Measurements from ENCODE around the gene STAM2.
"Not testable (repeated sequence)": the region's sequence is repeated elsewhere in the genome, so short reads cannot be mapped to it uniquely, and the experiment has no call there.

The STAM2 gene

DNA sequence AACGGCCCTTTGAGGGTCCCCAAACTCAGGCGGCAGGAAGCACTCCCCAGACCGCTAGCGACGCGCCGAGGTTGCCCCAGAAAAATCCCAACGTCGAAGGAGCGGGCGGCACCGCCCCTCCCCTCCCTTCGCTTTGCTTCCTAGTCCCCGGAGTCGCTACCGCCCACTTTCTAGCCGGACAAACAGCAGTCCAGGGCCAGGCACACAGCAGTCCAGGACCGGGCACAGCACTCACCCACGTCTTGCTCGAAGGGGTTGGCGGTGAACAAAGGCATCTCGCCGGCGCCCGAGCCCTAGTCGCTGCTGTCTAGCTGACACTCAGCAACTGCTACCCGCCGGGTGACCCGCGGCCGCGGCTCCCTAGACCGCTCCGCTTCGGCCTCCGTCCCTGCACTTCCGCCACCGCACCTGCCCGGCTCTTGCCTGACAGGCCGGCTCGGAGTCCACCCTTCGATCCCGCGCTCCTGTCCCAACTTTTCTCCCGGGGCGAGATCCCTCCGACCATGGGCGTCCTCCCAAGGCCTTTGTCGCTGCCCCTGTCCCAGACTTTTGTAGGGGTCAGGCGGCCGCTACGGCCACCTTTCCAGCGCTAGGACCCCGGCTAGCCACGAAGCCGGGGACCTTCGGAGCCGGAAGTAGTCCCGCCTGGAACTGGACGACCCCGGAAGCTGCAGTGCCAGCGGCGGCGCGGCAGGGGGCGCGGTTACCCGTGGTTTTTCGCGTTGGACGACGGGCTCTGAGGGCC lies at the start of gene STAM2:
Gene STAM2 (minus strand): TSS at position 396 of the 745 bp plus-strand sequence. CDS start 121 bp downstream, at position 275.
- DNase-seq (ENCODE audit: extremely low read depth in 1 of 2, low read depth in 1 of 2) = peak; percentile 77 to 90

DNA sequence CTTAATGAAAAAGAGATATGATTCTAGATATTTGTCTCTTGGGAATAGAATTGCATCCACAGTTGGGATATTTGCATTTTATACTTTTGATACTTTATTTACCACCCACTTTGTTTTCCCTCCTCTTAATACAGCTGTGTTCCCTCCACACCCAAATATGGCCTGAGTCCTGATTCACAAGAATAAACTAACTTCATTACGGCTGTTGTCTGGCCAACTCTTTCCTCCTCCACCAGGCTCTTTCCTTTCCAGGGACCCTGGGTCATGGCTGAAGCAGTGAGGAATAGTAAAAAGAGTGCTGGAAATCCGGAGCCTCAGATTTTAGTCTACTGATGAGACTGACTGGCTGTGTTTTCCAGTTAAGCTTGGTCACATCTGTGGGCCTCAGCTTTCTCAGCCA lies 48.4 kb upstream of the STAM2 start:
- no peak for DNase-seq (ENCODE audit: extremely low read depth in 1 of 2, low read depth in 1 of 2)

DNA sequence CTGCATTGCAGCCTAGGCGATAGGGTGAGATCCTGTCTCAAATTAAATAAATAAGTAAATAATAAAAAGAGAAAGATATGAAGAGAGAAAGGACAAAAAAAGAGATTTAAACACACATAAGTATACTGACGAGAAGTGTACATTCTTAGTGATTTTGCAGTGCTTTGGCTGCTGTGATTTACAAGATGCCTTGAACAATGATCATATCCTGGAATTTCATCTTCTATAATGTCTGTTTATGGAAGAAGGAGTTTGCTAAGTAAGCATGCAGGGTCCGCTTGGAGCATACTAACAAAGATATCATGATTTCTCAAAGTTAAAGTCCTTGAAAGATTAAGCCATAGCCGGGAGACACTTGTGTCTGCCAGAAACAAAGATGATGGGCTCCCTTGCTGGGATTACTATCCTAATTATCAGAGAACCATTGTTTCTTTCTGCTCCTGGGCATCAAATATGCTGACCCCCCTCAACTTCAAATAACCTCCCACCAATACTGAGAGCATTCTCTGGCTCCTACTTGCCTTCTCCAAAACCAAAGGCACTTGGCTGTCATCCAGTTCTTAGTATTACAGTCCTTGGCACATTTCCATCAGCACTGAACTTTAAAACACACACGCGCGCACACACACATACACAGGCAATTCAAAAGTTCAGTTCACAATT lies 47.5 kb upstream of the STAM2 start:
- no peak for DNase-seq (ENCODE audit: extremely low read depth in 1 of 2, low read depth in 1 of 2)

DNA sequence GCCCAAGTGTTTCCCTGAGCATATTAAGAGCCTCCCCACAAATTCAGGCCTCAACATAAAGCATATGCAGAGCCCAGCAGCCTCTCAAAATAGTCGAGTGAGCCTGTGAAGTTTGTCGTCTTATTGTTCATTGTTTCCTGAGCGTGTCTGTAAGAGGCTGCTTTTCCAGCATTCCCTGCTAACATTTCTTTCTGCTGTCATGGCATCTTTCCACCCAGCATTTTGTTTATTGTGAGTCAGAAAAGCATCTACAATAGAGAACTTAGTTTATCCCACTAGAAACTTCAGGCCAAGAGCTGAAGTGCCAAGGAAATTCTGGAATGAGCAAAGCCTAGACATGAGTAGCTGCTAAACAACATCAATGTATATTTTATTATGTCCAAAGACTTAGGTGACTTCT lies 46.3 kb upstream of the STAM2 start:
- DNase-seq (ENCODE audit: extremely low read depth in 1 of 2, low read depth in 1 of 2) = no peak

DNA sequence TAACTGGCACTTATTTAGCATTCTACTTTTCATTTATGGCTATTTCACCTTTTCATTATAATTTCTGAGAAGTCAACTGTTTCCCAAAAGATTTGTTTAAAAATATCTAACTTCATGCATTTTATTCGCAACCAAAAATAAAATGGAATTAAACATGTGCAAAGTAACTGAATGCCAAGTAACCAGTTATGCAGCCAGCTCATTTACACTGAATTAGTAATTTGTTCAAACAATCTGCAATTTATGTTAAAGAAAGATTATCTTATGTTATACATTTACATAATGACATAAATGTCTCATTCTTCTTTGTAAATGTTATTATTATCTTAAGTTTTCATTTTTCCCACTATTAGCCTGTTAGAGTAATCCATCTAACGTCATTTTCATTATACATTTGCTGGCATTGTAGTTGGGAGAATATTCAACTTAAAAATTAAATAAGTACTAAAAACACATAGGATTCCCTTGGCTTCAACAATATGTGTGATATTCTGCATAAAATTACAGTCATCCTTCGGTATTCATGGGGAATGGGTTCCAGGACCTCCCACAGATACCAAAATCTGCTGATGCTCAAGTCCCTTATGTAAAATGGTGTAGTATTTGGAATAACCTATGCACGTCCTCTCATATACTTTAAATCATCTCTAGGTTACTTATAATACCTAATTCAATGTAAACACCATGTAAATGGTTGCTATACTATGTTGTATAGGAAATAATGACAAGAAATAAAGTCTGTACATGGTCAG lies 43.7 kb upstream of the STAM2 start:
- DNase-seq (ENCODE audit: extremely low read depth in 1 of 2, low read depth in 1 of 2) = no peak

DNA sequence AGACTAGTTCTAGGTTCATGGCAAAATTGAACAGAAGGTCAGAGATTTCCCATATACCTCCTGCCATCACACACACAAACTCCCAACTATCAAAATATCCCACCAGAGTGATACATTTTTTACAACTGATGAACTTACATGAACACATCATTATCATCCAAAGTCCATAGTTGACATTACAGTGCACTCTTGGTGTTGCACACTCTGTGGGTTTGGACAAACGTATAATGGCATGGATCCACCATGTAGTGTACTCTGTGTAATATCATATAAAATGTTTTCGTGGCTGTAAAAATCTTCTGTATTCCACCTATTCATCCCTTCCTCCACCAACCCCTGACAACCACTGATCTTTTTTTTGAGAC lies 25.9 kb upstream of the STAM2 start:
- DNase-seq (ENCODE audit: extremely low read depth in 1 of 2, low read depth in 1 of 2) = no peak

DNA sequence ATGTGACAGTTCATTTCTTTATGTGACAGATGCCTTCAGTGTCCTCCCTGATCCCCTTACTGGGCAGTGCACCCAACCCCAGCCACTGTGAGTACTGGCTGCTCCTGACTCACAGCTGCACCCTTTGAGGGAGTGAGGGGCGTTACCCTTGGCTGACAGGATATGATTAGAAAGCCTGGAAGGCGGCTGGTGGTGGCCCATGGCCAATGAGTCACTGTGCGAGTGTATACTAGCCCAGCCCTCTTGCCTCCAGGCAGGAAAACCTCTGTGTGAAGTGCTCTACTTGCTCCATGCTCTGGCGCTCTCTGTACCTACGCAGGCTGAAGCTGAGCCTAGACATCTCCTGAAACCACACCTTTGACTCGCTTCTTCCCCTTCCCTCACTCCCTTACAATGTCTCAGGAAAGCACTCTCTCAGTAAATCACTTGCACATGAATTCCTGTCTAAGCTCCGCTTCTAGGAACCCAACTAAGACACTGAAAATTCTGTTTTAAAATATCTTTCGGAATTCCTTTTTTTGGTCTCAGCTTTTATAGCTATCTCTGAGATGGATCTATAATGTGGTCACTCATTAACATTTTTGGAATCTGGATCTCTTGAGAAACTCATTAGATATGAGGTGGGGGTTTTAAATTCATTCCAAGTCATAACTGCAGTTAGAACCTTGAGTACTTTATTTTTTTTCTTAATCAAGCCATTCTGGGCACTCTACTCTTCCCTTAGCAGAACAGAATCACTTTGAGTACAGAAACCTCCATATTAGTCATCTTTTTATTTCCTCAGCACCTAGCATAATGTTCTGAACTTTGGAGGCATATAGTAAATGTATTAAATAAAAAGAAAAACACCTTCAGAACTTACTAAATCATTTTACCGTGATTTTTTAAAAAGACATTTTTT lies 25.3 kb upstream of the STAM2 start:
- no peak for DNase-seq (ENCODE audit: extremely low read depth in 1 of 2, low read depth in 1 of 2)

DNA sequence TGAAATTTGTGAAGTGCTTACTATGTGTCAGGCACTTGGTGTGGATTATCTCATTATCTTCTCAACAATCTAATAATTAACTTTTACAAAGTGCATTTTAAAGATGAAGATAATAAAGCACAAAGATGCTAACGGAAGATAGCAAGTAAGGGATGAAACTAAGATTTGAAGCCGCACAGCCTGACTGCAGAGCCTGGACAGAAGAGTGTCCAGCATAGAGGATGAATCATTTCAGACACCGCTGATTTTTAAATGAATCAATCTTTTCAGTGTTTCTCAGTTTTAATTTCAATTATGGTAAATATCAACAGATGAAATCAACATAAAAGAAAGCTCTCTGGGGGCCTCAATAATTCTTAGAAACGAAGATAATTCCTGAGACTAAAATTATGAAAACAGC lies 24.5 kb upstream of the STAM2 start:
- no peak for DNase-seq (ENCODE audit: extremely low read depth in 1 of 2, low read depth in 1 of 2)

DNA sequence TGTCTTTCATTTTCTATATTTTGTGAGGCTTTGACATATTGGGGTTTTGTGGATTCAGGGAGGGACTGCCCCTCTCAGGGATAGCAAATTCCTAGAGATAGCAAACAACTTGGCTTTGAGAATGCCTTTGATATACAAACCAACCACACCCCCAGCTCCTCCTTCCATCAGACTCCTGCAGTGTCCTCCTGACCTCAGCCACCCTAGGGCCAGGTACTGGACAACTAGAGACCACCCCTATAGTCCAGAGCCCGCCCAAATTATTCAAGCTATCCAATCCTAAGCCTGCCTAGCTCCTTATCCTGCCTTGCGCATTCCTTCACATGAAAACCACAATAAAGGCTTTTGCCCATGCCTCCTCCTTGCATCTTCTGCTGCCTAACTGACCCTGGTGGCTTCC lies 22.9 kb upstream of the STAM2 start:
- no peak for DNase-seq (ENCODE audit: extremely low read depth in 1 of 2, low read depth in 1 of 2)

DNA sequence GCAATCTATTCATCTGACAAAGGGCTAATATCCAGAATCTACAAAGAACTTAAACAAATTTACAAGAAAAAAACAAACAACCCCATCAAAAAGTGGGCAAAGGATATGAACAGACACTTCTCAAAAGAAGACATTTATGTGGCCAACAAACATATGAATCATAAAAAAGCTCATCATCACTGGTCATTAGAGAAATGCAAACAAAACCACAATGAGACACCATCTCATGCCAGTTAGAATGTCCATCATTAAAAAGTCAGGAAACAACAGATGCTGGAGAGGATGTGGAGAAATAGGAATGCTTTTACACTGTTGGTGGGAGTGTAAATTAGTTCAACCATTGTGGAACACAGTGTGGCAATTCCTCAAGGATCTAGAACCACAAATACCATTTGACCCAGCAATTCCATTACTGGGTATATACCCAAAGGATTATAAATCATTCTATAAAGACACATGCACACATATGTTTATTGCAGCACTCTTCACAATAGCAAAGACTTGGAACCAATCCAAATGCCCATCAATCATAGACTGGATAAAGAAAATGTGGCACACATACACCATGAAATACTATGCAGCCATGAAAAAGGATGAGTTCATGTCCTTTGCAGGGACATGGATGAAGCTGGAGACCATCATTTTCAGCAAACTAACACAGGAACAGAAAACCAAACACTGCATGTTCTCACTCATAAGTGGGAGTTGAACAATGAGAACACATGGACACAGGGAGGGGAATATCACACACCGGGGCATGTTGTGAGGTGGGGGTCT lies 22.1 kb upstream of the STAM2 start:
- DNase-seq (ENCODE audit: extremely low read depth in 1 of 2, low read depth in 1 of 2) = not testable (repeated sequence)

DNA sequence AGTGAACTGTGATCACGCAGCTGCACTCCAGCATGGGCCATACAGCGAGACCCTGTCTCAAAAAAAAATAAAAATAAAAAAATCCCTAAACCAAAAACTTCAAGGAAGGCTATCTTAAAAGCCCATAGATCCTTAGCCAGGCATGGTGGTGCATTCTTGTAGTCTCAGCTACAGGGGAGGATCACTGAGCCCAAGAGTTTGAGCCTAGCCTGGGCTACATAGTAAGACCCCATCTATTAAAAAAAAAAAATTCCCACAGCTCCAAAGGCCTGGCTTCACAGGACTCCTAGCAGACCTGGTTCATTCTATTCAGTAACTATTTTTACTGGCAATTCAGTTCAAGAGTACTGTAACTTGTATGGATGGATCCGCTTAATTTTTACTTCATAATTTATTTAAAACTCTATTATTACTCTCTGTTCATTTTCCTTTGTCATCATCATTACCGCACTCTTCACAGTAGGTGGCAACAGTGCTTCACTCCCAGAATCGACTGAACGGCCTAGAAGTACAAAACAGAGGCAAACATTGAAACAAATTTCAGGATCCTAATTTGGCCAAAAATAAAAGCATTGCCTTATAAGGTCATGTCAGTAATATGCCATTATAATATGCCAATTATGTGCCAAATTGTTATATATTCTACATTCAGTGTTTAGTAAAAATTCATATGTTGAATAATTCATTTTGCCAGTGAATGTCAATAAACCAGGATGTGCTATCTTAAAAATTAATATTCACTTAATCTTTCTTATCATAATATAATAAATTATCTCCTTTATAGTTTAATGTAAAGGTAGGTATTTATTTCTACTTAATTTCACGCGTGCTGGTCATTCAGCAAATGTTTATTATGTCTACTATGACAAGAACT lies 14.3 kb upstream of the STAM2 start:
- no peak for DNase-seq (ENCODE audit: extremely low read depth in 1 of 2, low read depth in 1 of 2)

DNA sequence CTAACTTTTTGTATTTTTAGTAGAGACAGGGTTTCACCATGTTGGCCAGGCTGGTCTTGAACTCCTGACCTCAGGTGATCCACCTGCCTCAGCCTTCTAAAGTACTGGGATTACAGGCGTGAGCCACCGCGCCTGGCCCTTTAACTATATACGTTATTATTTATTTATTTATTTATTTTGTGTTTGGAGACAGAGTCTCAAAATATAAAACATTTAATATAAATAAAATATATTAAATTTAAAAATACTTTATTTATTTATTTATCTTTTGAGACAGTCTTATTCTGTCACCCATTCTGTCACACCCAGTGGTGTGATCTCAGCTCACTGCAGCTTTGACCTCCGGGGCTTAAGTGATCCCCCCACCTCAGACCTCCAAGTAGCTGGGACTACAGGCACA lies 11.2 kb upstream of the STAM2 start:
- DNase-seq (ENCODE audit: extremely low read depth in 1 of 2, low read depth in 1 of 2) = not testable (repeated sequence)

DNA sequence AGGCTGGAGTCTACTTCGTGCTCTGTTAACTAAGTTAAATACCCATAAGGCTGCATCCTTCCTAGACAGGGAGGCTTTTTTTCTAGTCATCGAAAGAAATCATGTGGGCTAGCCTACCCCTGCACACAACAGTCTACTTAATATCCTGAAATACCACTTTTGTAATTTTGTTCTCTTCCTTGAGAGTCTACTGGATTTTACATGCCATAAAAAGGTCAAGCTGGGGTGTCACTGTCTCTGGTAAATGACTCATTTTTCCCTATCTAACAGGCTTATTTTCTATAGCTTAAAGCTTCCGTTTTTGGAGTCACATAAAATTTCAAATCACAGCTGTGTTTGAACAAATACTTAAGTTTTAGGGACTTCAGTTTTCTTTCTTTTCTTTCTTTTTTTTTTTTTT lies 10.7 kb upstream of the STAM2 start:
- no peak for DNase-seq (ENCODE audit: extremely low read depth in 1 of 2, low read depth in 1 of 2)

DNA sequence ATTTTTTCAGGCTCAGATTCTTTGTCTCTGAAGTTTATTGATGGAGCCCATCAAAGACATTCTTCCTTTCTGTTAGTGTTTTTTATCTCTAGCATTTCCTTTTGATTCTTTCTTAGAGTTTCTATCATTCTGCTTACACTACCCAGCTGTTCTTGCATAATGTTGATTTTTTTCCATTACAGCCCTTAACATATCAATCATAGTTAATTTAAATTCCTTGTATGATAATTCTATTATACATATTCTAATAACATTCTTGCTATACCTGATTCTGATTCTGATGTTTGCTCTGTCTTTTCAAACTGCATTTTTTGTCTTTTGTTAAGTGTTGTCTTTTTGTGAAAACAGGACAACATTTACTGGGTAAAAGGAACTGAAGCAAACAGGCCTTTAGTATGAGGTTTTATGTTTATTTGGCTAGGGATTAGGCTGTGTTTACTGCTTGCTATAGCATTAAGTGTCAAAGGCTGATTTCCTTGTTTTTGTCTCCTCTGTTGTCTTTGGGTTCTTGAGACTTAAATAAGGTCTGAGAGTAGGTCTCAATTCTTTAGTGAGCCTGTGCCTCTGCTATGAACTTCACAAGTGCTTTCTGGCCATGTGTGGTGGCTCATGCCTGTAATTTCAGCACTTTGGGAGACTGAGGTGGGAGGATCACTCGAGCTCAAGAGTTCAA lies 8.0 kb upstream of the STAM2 start:
- no peak for DNase-seq (ENCODE audit: extremely low read depth in 1 of 2, low read depth in 1 of 2)

DNA sequence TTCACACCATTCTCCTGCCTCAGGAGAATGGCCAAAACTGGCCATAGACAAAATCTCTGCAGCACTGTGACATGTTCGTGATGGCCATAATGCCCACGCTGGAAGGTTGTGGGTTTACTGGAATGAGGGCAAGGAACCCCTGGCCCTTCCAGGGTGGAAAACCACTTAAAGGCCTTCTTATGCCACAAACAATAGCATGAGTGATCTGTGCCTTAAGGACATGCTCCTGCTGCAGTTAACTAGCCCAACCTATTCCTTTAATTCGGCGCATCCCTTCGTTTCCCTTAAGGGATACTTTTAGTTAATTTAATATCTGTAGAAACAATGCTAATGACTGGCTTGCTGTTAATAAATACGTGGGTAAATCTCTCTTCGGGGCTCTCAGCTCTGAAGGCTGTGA lies 2.1 kb upstream of the STAM2 start:
- DNase-seq (ENCODE audit: extremely low read depth in 1 of 2, low read depth in 1 of 2) = not testable (repeated sequence)

DNA sequence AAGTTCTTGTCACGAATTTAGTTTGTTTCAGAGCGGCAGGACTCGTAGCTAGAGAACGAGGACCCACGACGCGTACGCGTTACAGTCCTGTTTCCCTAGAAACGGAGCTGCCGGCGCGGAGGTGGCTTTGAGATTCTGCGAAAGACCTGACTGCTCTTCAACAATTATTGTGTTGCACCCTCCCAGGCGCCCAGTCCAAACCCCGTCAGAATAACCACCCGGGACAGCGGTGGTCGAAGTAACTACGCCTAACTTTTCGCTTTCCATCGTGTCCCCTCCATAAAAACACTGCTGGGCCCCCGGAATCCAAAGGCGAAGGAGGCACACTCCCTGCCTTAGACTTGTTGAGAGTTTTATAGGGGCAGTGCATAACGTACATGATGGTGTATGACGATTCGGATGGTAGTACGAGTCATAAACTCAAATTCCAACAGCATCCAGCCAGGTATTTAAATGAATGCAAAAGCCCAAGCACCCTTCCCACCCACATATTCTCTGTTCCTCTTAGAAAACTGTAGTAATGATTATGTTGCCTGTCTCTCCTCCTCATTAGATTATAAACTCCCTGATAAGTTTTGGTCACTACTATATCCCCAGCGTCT lies 651 bp upstream of the STAM2 start:
- no peak for DNase-seq (ENCODE audit: extremely low read depth in 1 of 2, low read depth in 1 of 2)

DNA sequence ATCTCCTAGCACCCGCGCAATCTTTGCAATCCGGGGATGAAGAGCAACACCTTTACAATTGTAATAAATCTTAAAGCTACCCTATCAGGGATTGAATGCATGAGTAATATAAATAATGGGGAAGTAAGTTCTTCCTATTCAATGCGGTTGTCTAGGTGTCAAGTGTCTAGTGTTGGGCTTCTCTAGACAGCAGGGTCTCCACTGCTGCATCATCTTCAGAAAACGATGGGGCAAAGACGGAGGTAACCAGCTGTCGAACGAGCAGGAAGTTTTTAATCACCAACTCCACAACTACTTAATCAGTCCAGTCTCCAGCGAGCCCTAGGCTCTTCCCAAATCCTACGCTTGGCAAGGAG lies 573 bp downstream of the STAM2 start:
- no peak for DNase-seq (ENCODE audit: extremely low read depth in 1 of 2, low read depth in 1 of 2)

DNA sequence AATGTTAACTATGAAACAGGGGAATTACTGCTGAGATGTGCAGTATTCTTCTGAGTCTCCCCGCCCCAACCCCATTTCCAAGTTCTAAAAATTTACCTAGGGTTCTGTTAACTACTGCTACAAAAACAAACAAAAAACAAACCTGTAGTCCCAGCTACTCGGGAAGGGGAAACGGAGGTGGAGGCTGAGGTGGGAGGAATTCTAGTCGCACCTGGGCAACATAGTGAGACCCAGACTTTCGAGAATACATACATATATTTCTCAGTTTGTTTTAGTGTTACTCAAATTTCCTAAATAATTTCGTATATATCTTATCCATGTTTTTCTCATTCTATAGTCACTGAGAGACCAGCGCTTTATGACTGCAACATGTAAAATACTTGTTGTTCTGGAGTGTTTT lies 989 bp downstream of the STAM2 start:
- DNase-seq (ENCODE audit: extremely low read depth in 1 of 2, low read depth in 1 of 2) = no peak
